Epidermal melanocyte (primary cell): ENCODE data around the gene CCDC90B.
"Not testable (repeated sequence)": the region's sequence is repeated elsewhere in the genome, so short reads cannot be mapped to it uniquely, and the experiment has no call there.

Experiments
- DNase-seq: peaks from one replicate; pipeline ENCODE4 v3.0.0; 2011; ENCODE audit warnings: low spot score; ENCODE audit not compliant: insufficient read length

Gene CCDC90B

DNA sequence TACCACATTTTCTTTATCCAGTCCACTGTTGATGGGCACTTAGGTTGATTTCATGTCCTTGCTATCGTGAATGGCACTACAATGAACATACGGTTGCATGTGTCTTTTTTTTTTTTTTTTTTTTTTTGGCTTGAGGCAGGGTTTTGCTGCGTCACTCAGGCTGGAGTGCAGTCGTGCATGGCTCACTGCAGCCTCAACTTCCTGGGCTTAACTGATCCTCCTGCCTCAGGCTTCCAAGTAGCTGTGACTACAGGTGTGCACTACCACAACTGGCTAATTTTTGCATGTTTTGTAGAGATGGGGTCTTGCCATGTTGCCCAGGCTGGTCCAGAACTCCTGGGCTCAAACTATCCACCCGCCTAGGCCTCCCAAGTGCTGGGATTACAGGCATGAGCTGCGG lies 1.5 kb upstream of the CCDC90B start:
- DNase-seq = no peak

DNA sequence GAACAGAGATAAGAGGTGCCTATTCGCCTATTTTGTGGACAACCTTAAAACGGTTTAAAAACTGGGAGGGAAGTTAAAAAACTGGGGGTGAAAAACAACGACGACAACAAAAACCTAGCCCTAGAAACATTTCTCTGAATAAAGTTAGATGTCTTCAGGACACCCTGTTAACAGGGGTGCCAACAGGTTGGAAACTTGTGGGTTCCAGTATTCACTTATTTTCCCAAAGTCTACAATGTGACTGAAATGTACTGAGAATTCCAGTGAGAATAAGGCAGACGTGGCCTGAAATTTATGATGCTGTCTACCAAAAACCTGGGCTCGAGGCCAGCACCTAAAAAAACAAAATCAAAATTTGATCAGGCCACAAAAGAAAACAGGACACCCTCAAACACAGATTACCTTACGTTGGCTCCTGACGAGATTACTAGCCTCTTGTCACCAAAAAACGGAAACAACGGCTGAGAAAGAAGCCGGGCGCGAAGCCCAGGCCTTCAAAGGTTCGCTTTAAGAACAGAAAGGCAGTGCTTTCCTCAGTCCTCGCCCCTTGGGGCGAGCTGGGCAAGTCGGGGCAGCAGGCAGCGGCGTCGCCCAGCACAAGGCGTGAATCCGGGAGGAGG lies 906 bp downstream of the CCDC90B start:
- no peak for DNase-seq

DNA sequence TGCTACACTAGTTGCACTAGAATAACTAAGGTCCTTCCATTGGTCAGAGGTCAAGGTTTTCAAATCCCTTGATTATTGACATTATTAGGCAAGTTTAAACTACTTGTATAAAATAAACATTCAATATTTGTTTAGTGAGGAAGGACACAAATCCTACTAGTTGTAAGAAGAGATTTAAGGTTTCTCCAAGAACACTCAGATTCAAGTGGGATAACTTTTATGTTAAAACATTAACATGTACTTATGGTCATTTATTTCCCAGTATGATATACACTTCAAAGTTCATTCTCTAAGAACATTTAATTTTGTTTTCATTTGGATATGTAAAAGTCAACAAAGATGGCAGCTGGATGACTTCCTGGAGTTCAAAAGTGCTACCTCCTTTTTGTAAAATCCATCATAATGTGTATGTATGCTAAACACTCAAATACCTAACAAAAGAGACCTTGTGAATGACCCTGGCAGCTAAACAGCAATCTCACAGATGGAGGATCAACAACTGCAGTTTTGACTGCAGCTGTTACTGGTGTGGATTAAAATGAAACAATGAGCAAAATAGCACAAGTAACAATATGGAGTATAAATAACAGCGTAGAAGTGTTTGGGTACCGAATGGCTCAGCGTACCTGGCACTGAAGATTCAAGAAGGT lies 1.5 kb downstream of the CCDC90B start:
- no peak for DNase-seq

GRCh38 chr11:83282084-83282716 lies 4.0 kb downstream of the CCDC90B start:
- DNase-seq = no peak

DNA sequence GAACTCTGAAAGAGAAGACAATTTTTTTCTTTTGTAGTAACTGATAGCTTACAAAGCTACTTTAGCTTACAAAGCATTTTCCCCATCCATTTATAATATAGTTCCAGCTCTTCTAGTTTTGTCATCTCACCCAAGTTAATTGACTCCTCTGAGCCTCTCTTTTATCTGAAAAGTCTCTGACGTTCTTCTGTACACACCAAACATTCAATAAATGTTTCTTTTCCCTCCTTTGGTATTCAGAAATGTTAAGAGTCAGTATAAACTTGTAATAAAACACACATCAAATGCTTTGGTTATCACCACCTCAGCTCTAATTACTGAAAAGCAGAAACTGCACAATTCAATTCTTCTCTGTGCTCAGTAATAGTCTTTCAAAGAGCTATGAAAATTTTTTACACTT lies 5.9 kb downstream of the CCDC90B start:
- no peak for DNase-seq

- DNase-seq = no peak
These were observed 7.8 kb downstream of the CCDC90B start for GRCh38 chr11:83278351-83278750.

DNA sequence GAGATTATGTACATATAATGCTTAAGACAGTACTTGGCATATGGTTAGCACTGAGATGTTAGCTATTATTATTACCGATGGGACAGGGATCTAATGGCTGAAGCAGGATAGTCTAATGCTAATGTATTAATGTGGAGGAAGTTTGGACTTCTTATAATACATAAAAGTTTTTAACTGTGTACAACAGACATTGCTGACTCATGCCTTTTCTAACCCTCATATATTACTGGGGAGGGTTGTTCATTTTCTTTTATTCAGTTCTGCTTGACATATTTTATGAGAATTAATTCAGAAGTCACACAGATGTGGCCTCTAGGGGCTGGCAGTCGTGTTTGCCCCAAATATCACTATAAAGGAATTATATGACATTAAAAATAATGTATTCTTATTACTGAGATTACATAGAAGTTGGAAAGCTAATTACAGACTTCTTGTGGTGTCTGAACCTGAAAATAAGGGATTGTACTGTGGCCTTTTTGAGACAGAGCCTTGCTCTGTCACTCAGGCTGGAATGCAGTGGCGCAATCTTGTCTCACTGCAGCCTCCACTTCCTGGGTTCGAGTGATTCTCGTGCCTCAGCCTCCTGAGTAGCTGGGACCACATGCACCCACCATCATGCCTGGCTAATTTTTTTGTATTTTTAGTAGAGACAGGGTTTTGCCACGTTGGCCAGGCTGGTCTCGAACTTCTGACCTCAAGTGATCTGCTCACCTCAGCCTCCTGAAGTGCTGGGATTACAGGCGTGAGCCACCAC lies 10.1 kb downstream of the CCDC90B start:
- DNase-seq = no peak

DNA sequence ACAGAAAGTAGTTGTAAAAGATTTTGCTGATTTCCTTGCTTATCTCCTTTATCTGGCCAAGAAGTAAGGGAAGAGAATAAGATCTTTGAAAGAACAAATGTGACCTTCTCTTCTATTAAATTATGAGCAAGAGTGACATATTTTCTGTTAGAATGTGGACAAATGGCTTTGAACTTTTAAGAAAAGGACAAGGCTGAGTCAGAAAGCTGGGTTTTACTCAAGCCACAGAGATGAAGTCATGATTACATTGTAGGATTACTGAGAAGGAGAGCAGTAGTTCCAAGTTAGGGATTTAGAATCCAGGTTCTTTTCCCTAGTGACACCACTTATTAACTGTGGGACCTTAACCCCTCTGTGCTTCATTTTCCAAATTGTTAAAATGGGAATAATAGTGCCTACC lies 13.5 kb downstream of the CCDC90B start:
- no peak for DNase-seq

DNA sequence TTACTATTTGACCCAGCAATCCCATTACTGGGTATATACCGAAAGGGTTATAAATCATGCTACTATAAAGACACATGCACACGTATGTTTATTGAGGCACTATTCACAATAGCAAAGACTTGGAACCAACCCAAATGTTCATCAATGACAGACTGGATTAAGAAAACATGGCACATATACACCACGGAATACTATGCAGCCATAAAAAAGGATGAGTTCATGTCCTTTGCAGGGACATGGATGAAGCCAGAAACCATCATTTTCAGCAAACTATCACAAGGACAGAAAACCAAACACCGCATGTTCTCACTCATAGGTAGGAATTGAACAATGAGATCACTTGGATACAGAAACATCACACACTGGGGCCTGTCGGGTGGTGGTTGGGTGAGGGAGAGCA lies 14.4 kb downstream of the CCDC90B start:
- not testable (repeated sequence) for DNase-seq

GRCh38 chr11:83269080-83269479 lies 17.1 kb downstream of the CCDC90B start:
- not testable (repeated sequence) for DNase-seq

DNA sequence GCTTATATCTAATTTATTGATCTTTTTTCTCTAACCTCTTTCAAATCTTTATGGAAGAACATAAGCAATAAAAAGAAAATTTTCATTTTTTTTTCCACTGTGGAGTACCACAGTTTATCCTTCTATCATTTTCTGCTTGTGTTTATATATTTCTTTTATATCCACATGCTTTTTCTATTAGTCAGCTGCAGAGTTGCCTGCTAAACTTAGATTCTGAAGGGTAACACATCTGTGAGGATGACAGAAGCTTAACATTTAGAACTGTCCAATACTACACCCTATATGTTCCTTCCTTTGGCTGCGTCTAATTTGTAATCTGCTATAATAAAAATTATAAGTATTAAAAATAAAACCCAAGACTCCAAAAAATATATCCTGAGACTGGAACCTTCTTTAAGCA lies 20.8 kb downstream of the CCDC90B start:
- DNase-seq = no peak

GRCh38 chr11:83259559-83259958 lies 26.6 kb downstream of the CCDC90B start:
- no peak for DNase-seq

DNA sequence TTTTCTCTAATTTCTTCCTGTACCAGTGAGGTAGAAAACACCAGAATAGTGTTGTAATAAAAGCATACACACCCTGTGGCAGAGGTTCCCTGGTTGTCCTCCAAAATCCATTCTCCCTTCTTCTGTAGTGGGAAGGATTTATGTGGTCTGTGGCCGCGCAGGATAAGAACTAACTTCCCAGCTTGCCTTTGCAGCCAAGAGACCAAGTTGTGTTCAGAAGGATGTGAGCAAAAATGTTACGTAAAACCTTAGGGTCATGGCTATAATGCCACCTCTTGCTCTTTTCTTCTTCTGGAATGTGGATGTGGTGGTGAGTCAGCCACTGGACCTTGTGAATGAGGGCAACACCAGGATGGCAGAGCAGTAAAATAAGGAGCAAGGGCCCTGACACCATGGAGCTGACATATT lies 28.4 kb downstream of the CCDC90B start:
- no peak for DNase-seq

DNA sequence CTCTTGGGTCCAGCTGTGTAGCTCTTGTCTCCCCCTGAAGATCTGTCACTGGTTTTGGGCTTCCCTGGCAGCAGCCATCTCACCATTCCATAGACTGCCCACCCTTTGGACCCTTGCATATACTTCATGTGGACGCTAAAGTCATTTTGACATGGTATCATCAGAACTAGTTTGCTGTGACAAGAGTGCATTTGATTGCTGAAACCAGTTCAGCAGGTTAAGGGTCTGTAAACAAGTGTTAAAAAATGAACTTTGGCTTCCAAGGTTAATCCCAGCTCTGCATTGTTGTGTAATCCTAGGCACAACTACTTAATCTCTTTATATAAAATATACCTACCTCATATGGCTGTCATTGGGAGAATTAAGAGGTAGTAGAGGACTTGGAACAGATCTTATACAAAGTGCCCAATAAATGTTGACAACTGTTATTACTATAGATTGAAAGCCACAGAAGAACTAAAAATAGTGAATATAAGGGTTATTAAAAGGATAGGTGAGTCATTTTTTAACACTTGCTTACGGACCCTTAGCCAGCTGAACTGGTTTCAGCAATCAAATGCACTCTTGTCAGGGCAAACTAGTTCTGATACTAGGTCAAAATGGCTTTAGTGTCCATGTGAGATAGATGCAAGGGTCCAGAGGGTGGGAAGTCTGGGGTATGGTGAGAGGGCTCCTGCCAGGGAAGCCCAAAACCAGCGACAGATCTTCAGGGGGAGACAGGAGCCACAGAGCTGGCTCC lies 29.4 kb downstream of the CCDC90B start:
- DNase-seq = no peak

GRCh38 chr11:83255366-83255765 lies 30.8 kb downstream of the CCDC90B start:
- DNase-seq = no peak

DNA sequence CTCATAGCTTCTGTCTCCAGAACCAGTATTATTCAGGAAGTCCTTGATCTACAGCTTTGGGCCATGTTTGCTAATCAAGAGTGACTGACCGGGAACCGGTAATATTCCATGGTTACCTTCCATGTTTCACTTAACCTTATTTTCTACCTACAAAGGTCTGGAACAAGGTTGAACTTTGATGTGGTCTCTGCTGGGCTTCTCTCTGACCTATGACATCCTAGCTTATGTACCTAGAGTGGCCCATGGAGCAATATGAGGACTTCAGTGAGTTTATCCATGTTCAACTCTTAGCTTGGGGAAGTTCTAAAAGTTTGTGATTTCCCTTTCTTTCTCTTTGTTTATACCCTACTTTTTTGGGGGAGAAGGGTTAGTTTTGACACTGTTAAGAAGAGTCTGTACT lies 33.2 kb downstream of the CCDC90B start:
- no peak for DNase-seq

DNA sequence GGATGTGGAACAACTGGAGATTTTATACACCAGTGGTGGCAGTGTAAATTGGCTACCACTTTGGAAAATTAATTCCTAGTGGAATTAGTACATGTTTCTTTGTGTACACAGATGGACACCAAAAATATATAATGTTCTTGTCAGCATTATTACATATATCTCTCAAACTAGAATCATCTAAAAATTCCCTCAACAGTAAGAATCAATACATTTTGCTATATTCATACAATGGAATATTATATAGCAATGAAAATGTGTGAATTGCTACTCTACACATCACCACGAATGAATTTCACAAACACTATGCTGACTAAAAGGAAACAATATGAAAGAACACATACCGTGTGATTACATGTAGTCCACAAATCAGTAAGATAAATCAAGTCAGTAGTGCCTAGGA lies 33.9 kb downstream of the CCDC90B start:
- DNase-seq = no peak

DNA sequence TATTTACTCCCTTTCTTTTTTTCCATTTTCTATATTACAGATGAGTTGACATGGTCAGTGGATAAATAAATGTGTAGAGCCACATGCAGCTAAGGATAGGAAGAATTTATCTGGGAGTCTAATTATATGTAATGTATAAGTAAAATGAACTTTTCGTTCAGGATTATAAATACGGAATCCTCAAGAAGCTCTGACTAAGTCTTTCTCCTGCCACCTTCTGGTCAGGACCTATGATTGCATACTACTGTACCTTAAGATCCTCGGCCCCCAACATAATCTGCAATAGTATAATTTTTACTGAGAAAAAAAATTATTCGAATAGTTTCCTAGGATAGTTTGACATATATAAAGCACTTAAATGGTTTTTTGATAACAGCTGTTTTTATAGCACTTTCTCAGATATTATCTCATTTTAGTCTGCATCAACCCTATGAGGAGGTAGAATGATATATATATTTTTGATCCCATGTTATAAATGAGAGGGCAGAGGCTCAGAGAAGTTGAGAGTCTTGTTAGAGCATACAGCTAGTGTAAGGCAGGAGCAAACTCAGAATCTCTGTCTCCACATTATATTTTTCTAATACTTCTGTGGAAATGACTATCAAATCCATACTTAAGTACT lies 36.1 kb downstream of the CCDC90B start:
- no peak for DNase-seq

GRCh38 chr11:83249445-83249844 lies 36.7 kb downstream of the CCDC90B start:
- DNase-seq = no peak

DNA sequence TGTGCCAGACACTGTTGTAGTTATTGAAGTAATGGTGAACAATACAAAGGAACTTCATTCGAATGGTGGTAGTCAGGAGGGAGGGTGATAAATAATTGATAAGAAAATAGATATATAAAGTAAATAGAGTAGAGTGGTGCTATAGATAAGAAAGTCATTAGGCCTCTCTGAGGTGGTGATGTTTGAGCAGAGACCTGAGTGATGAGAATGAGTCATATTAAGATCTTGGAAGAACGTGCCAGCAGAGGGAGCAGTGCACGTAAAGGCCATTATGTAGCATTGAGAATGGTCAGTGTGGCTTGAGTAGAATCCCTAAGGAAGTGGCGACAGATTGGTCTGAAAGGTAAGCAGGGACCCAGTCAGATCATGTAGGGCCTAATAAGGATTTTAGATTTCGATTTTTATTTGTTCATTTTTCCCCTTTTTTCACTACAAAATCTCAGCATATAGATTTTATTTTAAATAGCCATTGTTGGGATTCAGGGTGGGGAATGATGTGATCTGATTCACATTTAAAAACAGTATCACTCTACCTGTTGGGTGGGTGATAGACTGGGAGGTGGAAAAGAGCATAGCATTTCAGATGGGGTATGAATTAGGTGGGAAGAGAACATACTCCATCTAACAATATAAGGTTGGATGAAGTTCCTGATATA lies 44.7 kb downstream of the CCDC90B start:
- no peak for DNase-seq

DNA sequence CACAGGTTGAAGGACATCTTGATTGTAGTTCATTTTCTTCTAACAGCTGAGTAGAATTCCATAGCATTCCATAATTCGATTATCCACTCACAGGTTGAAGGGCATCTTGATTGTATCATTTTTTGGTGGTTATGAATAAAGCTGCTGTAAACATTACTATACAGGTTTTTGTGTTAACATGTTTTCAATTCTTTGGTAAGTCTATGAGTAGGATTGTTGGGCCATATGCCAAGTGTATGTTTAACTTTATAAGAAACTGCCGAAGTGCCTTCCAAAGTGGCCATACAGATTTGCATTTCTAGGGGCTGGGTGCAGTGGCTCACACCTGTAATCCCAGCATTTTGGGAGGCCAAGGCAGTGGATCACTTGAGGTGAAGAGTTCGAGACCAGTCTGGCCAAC lies 48.1 kb downstream of the CCDC90B start:
- DNase-seq = no peak
